ENCODE data around the gene XXYLT1. TPM values are rescaled to one million over a fixed set of nuclear protein-coding genes. Genes with fewer than 3 reads are reported as not detected.

Gene XXYLT1
- total RNA-seq, 4 donors from 2014 or later = 9.7 to 30.1 (median 17.7) TPM

- no peak for TF ChIP-seq CTCF (IDR thresholded peaks at IDR 0.05)
- intact Hi-C loops (cut with DNase I; ENCODE audit: low total_unique reads) = no loop called here
- no peak overlapping the region for H3K4me3 ChIP-seq (ENCODE audit: low read depth, poor library complexity, severe bottlenecking)
- 75% methylated on average over 15 of the region's 15 CpGs for WGBS, 2 donors
- DNase-seq (ENCODE audit: low spot score in 2 of 2) = no peak
Observed at GRCh38 chr3:195162033-195162669, 108.8 kb downstream of the XXYLT1 start.

- TF ChIP-seq POLR2A (IDR thresholded peaks at IDR 0.05) (no peak), CTCF (IDR thresholded peaks at IDR 0.05) (no peak)
- DNase-seq (ENCODE audit: low spot score in 2 of 2) = no peak
- WGBS, 2 donors = 94 to 97% methylated on average over 11 of the region's 11 CpGs
- intact Hi-C loops (cut with DNase I; ENCODE audit: low total_unique reads) = no loop called here
- no peak overlapping the region for H3K4me3 ChIP-seq (ENCODE audit: low read depth, poor library complexity, severe bottlenecking)
Observed at GRCh38 chr3:195160908-195161434, 110.0 kb downstream of the XXYLT1 start.

GRCh38 chr3:195160257-195160898 is 110.6 kb downstream of the XXYLT1 start:
- H3K4me3 ChIP-seq (ENCODE audit: low read depth, poor library complexity, severe bottlenecking) = no peak overlapping the region
- 69 to 70% methylated on average over 13 to 14 of the region's 14 CpGs for WGBS, 2 donors
- TF ChIP-seq CTCF (IDR thresholded peaks at IDR 0.05) = no peak
- no peak for TF ChIP-seq POLR2A (IDR thresholded peaks at IDR 0.05)
- DNase-seq (ENCODE audit: low spot score in 2 of 2) = no peak
- intact Hi-C loops (cut with DNase I; ENCODE audit: low total_unique reads) = no loop called here

- H3K4me3 ChIP-seq (ENCODE audit: low read depth, poor library complexity, severe bottlenecking) = no peak overlapping the region
- WGBS, 2 donors = 54 to 63% methylated on average over 6 of the region's 6 CpGs
- no peak for DNase-seq (ENCODE audit: low spot score in 2 of 2)
- TF ChIP-seq POLR2A (IDR thresholded peaks at IDR 0.05) (no peak), CTCF (IDR thresholded peaks at IDR 0.05) (no peak)
- intact Hi-C loops (cut with DNase I; ENCODE audit: low total_unique reads) = no loop called here
Observed at GRCh38 chr3:195159814-195160165, 111.2 kb downstream of the XXYLT1 start.

GRCh38 chr3:195159117-195159813 is 111.7 kb downstream of the XXYLT1 start:
- TF ChIP-seq POLR2A (IDR thresholded peaks at IDR 0.05) = no peak
- no peak for TF ChIP-seq CTCF (IDR thresholded peaks at IDR 0.05)
- DNase-seq (ENCODE audit: low spot score in 2 of 2) = no peak
- intact Hi-C loops (cut with DNase I; ENCODE audit: low total_unique reads) = no loop called here
- 78 to 90% methylated on average over 10 of the region's 10 CpGs for WGBS, 2 donors
- no peak overlapping the region for H3K4me3 ChIP-seq (ENCODE audit: low read depth, poor library complexity, severe bottlenecking)
